Neutrophil (primary cell): Measurements from ENCODE around the gene ITPR2.

Experiments
- H3K27ac ChIP-seq: fragments of 200-600 bp; sonication (generic); 2 replicates; pipeline ENCODE4 v1.5.1; 2016; ENCODE audit warnings: mild to moderate bottlenecking, moderate library complexity
- H3K27me3 ChIP-seq: fragments of 200-600 bp; sonication (generic); 2 replicates; pipeline ENCODE4 v1.6.0; 2016; ENCODE audit warnings: mild to moderate bottlenecking
- H3K36me3 ChIP-seq: fragments of 200-600 bp; sonication (generic); 2 replicates; pipeline ENCODE4 v1.5.1; 2017
- H3K4me1 ChIP-seq, 2 experiments: fragments of 200-600 bp in 1 of 2; sonication (generic) in 1 of 2; 1 replicate in 1 of 2; 2 replicates in 1 of 2; pipeline versions ENCODE4 v1.5.1 to v1.6.1; 2013 to 2016; ENCODE audit warnings: low read depth in 1 of 2, low read length in 1 of 2, mild to moderate bottlenecking in 1 of 2, moderate library complexity in 1 of 2; ENCODE audit not compliant: control insufficient read depth in 1 of 2, insufficient read depth in 1 of 2
- H3K4me3 ChIP-seq, 2 experiments: fragments of 200-600 bp in 1 of 2; sonication (generic) in 1 of 2; 1 replicate in 1 of 2; 2 replicates in 1 of 2; pipeline ENCODE4 v1.5.1; 2013 to 2016; ENCODE audit warnings: low read depth in 1 of 2, low read length in 1 of 2, mild to moderate bottlenecking in 1 of 2, moderate library complexity in 1 of 2
- H3K9me3 ChIP-seq: fragments of 200-600 bp; sonication (generic); 2 replicates; pipeline ENCODE4 v1.5.1; 2016
- TF ChIP-seq, protein P1 (sequence below): fragments of 200-600 bp; sonication (generic); IDR thresholded peaks from 2 replicates; pipeline ENCODE4 v1.5.1; 2016; ENCODE audit warnings: antibody characterized with exemption

The ITPR2 gene

DNA sequence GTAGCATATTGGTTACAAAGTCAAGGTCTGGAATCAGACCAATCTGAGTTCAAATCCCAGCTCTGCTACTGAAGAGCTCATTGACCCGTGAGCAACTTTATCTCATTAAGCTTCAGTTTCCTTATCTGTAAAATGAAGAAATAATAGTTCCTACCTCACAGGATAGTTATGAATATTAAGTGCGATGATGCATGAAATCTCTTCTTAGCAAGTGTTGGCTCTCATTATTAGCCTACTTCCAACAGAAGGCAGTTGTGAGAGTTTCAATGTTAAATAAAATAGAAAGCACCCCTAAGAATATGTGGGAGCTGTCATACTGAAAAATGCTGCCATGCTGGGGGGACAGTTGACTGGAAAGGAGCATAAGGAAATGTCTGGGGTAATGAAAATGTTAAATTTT lies 39.0 kb upstream of the ITPR2 start:
- peaks cover 37 to 61% of the 10 kb centered on the region in 2 experiments for H3K4me1 ChIP-seq
- no peak overlapping the region for H3K27ac ChIP-seq
- no peaks in the 10 kb centered on the region for H3K36me3 ChIP-seq
- TF ChIP-seq, protein P1, sequence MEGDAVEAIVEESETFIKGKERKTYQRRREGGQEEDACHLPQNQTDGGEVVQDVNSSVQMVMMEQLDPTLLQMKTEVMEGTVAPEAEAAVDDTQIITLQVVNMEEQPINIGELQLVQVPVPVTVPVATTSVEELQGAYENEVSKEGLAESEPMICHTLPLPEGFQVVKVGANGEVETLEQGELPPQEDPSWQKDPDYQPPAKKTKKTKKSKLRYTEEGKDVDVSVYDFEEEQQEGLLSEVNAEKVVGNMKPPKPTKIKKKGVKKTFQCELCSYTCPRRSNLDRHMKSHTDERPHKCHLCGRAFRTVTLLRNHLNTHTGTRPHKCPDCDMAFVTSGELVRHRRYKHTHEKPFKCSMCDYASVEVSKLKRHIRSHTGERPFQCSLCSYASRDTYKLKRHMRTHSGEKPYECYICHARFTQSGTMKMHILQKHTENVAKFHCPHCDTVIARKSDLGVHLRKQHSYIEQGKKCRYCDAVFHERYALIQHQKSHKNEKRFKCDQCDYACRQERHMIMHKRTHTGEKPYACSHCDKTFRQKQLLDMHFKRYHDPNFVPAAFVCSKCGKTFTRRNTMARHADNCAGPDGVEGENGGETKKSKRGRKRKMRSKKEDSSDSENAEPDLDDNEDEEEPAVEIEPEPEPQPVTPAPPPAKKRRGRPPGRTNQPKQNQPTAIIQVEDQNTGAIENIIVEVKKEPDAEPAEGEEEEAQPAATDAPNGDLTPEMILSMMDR, result no peak
- no peaks in the 10 kb centered on the region for H3K27me3 ChIP-seq
- no peak overlapping the region for H3K4me3 ChIP-seq
- no peaks in the 10 kb centered on the region for H3K9me3 ChIP-seq

DNA sequence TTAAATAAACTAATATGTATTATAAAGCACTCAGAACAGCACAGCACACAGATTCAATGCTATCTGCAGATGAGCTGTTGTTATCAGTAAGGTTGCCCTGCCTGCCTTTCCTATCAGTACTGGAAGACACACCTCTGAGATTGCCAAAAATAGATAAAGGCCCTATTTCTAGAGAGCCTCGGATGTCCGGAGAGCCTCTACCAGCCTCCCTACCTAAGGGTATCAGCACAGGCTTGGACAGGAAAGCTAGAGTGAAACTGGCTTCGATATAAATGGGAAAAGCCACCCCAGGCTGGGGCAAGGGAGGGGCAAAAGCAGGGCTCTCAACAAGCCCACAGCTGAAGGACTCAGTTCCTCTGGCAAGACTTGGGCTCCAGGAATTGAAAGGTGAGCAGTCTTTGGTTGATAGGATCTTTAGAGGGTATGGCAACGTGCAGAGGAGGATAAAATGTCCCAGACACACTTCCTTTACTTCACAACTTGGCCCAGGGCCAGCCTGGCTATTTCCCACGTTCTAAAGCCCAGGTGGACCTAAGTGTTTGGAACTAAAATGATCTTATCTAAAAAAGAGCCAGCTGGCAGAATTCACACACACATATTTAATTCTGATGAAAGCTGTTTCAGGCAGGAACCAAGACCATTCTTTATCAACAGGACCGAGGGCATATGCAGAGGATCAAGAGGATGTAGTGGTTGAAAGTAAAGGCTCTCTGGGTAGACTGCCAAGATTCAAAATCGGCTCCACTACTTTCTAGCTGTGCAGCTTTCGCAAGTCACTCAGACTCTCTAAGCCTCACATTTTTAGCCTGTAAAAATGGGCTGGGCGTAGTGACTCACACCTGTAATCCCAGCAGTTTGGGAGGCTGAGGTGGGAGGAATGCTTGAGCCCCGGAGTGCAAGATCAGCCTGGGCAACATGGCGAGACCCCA lies 37.8 kb upstream of the ITPR2 start:
- TF ChIP-seq, protein P1, result no peak
- H3K27ac ChIP-seq, result peak overlapping the region; percentile 26
- H3K4me1 ChIP-seq, result peaks cover 39 to 67% of the 10 kb centered on the region in 2 experiments
- H3K27me3 ChIP-seq, result no peaks in the 10 kb centered on the region
- H3K4me3 ChIP-seq, result no peak overlapping the region
- H3K9me3 ChIP-seq, result no peaks in the 10 kb centered on the region
- no peaks in the 10 kb centered on the region for H3K36me3 ChIP-seq

DNA sequence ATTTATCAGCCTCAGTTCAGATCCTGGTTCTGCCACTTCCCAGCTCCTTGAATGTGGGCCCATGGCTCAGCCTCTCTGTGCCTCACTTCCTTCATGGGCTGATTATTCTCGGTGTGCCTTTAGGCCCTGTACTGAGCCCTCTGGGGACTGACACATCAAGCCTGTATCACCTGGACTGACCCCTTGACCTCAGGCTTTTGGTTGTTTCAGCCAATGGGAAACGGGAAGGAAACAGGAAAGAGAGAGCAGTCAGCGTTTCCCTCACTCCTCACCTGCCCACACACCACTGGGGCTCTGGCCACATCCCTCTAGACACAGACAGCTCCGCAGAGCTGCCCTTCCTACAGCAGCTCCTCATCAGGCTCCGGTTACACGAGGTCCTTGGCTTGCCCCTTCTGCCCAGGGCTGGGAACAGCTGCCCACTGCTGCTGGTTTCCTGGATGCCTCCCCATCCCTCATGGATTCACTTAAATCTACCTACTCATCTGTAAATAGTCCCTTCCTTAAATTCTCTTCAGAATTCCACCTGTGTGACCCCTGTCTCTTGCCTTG lies 37.0 kb upstream of the ITPR2 start:
- Histone ChIP-seq H3K4me1 (peaks cover 38 to 60% of the 10 kb centered on the region in 2 experiments), H3K27ac (peak overlapping the region; percentile 26)

DNA sequence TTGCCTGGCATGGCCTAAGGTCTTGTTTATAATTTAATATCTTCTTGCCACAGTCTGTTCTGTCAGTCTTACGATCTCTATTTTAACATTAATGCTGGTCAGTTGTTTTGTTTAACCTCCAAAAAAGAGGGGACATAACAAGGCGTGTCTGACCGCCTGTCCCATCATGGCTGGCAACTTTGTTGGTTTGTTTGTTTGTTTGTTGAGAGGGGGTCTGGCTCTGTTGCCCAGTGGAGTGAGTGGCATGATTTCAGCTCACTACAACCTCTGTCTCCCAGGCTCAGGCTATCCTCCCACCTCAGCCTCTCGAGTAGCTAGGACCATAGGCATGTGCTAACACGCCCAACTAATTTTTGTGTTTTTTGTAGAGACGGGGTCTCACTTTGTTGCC lies 36.1 kb upstream of the ITPR2 start:
- Histone ChIP-seq H3K4me1 (peaks cover 29 to 51% of the 10 kb centered on the region in 2 experiments), H3K27ac (no peak overlapping the region), H3K36me3 (no peaks in the 10 kb centered on the region), H3K4me3 (no peak overlapping the region), H3K27me3 (no peaks in the 10 kb centered on the region), H3K9me3 (no peaks in the 10 kb centered on the region)
- TF ChIP-seq, protein P1, result no peak

More for the DNA sequence above, 37.0 kb upstream of the ITPR2 start:
- Histone ChIP-seq H3K4me3 (no peak overlapping the region), H3K36me3 (no peaks in the 10 kb centered on the region), H3K27me3 (no peaks in the 10 kb centered on the region), H3K9me3 (no peaks in the 10 kb centered on the region)
- TF ChIP-seq, protein P1, result no peak

DNA sequence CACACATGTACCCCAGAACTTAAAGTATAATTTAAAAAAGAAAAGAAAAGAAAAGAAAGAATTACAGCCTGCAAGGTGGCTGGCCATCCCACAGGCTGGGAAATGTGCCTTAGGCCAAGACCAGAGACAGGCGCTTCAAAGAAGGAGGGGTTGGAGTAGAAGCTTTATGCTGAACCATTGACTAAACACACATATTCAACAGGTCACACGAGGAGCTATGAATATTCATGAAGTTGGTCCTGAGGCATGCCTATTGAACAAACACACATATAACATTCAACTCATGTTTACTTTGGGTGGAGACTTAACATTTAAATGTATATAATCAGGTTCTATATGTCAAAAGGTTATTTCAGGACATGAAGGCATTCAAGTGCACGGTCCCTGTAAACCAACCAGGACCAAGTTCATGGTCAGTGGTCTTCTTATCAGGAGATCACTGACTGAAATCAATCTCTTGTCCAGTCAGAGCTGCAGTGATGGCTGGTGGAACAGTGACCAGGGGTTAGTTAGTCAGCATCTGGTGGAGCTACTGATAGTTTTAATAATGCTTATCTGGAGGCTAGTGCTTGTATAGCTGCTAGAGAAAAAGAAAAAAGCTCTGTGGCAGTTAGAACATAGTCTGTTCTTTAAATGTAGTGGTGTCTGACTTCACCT lies 35.6 kb upstream of the ITPR2 start:
- Histone ChIP-seq H3K27ac (no peak overlapping the region), H3K9me3 (no peaks in the 10 kb centered on the region), H3K4me1 (peaks cover 25 to 46% of the 10 kb centered on the region in 2 experiments), H3K36me3 (no peaks in the 10 kb centered on the region), H3K27me3 (no peaks in the 10 kb centered on the region), H3K4me3 (no peak overlapping the region)
- TF ChIP-seq, protein P1, result no peak
